ENCODE results near the gene FCN1.
"Not testable (repeated sequence)": the region's sequence is repeated elsewhere in the genome, so short reads cannot be mapped to it uniquely, and the experiment has no call there.

FCN1 gene

GRCh38 chr9:134917431-134918373, at the start of gene FCN1:
FCN1 (minus strand) TSS chr9:134917912; CDS start chr9:134917871, 41 bp downstream.
- DNase-seq (ENCODE audit: low read depth in 3 of 3), result no peak

- no peak for DNase-seq (ENCODE audit: low read depth in 3 of 3)
Measured at GRCh38 chr9:134966697-134967546, 49.2 kb upstream of the FCN1 start.

DNA sequence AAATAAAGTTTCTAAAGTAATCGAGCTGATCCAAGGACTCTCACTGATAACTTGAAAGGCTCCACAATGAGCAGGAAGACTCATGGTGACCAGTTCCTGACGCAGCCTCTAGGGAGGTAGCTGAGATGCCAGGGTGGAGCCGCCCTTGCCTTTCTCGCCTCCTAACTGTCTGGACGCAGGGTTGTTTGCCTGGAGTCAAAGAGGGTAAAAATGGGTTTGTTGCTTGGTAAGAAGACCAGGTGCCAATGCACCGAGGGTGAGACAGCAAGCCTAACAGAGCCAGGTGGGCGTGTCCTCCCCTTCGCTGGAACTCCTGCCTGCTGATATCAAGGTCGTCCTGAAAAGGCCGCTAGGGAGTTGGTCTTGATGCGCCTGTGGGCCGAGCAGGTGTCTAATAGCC, 48.6 kb upstream of the FCN1 start:
- no peak for DNase-seq (ENCODE audit: low read depth in 3 of 3)

- DNase-seq (ENCODE audit: low read depth in 3 of 3), result no peak
Measured at GRCh38 chr9:134965851-134966250, 48.1 kb upstream of the FCN1 start.

DNA sequence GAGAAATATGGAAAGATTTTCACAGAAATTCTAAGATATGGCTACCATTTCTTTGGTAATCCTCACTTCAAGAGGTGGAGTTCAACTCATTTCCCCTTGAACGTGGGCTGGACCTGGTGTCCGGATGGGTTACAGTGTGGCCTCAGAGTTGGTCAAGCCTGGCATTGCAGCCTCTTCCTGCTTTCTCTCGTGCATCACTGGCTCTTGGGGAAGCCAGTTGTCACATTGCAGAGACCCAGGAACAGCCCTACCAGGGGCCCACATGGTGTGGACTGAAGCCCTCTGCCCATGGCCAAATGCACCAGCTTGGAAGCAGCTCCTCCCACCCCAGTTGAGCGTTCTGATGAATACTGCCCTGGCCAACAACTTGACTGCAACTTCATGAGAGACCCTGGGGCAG, 47.7 kb upstream of the FCN1 start:
- DNase-seq (ENCODE audit: low read depth in 3 of 3), result no peak

GRCh38 chr9:134964271-134965055, 46.8 kb upstream of the FCN1 start:
- no peak for DNase-seq (ENCODE audit: low read depth in 3 of 3)

DNA sequence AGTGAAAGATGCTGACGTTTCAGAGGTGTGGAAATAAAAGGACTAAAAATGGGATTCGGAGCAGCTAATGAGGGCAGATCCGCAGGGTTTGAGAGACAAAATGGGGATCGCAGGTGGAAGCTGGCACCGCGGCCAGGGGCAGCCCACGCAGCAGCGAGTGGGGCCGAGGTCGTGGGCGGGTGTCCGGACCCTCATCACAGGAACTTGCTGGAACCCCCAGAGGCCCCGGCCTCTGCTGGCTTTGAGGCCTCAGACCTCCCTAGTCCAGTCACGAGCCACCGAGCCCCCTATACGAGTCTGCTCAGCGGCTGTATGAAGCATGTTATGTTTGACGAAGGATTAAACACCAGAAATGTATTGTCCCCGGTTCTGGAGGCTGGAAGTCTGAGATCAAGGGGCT, 45.8 kb upstream of the FCN1 start:
- no peak for DNase-seq (ENCODE audit: low read depth in 3 of 3)

- DNase-seq (ENCODE audit: low read depth in 3 of 3), result no peak
Measured at GRCh38 chr9:134962973-134963364, 45.3 kb upstream of the FCN1 start.

- no peak for DNase-seq (ENCODE audit: low read depth in 3 of 3)
Measured at GRCh38 chr9:134962065-134962972, 44.6 kb upstream of the FCN1 start.

- DNase-seq (ENCODE audit: low read depth in 3 of 3), result no peak
Measured at GRCh38 chr9:134961331-134962064, 43.8 kb upstream of the FCN1 start.

DNA sequence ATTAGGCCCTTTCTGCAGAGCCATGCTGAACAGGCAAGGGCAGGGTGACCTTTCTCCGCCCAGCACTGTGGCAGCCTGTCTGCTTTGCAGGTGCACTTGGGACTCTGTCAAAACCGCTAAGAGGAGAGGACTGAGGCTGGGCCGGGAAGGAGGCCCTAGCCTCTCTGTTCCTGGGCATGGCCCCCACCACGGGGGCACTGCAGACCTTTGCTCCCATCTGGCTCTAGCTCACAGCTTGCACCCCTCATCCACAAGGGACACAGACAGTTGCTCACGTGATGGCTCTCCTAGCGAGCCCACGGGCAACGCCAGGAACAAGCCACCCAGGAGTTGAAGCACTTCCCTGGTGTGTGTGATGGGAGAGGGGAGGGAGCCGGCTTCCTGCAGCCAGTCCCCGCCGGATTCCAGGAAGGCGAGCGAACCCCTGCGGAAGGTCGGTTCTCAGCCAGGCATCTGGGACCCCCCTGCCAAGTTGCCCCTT, 43.0 kb upstream of the FCN1 start:
- DNase-seq (ENCODE audit: low read depth in 3 of 3), result no peak

- DNase-seq (ENCODE audit: low read depth in 3 of 3), result no peak
Measured at GRCh38 chr9:134959971-134960310, 42.2 kb upstream of the FCN1 start.

GRCh38 chr9:134959126-134959970, 41.6 kb upstream of the FCN1 start:
- no peak for DNase-seq (ENCODE audit: low read depth in 3 of 3)

DNA sequence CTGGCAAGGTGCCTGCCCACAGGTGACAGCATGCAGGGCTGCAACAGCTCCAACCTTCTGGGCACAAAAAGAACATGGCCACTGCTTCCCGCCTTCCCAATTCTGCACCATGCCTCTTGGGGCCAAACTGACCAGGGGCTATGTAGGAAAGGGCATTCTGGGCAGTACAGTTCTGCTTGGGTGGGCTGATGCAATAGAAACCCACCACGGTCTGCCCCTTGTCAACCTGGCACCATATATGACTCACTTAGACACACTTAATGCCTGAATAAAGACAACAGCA, 40.2 kb upstream of the FCN1 start:
- DNase-seq (ENCODE audit: low read depth in 3 of 3), result no peak

- no peak for DNase-seq (ENCODE audit: low read depth in 3 of 3)
Measured at GRCh38 chr9:134957165-134957944, 39.6 kb upstream of the FCN1 start.

DNA sequence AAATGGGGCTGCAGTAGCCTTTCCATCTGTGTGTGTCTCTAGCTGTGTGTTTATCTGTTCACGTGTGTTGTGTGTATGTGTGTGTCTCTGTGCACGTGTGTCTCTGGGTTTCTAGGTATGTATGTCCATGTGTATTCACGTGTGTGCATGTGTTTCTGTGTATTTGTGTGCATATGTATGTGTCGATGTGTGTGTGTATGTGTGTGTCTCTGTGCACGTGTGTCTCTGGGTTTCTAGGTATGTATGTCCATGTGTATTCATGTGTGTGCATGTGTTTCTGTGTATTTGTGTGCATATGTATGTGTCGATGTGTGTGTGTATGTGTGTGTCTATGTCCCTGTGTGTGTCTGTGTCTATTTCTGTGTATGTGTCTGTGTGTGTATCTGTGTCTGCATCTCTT, 38.7 kb upstream of the FCN1 start:
- DNase-seq (ENCODE audit: low read depth in 3 of 3), result not testable (repeated sequence)

GRCh38 chr9:134955801-134956200, 38.1 kb upstream of the FCN1 start:
- DNase-seq (ENCODE audit: low read depth in 3 of 3), result no peak

DNA sequence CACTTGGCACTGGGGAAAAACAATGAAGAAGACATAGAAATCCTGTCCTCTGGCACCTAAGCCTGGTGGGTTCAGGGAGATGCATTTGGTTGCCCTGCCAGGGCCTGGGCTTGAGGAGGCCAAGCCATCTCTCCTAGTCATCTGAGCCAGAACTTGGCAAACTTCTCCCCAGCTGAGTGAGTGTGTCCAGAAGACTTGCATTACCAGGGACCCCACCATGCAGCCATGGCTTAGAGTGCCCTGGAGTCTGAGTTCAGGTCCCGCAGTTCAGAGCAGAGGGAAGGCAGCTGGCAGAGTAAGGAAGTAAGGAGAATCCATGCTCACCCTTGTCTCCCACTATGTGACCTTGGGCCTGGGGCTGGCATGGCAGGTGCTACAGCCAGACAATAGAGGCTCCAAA, 37.4 kb upstream of the FCN1 start:
- no peak for DNase-seq (ENCODE audit: low read depth in 3 of 3)

GRCh38 chr9:134951994-134952393, 34.3 kb upstream of the FCN1 start:
- DNase-seq (ENCODE audit: low read depth in 3 of 3), result no peak
